Activated CD4-positive, alpha-beta memory T cell treated with anti-CD3 and anti-CD28 coated beads, Interleukin-2, amount 10 ng/mL, durations not matched to agents 7 days and 5 days (primary cell): ENCODE data around the gene ROGDI. TPM values are rescaled to one million over a fixed set of nuclear protein-coding genes. Genes with fewer than 3 reads are reported as not detected.
A peak's percentile ranks its signal among the peaks of the same experiment; 100 is the strongest.

ENCODE experiments used
- CTCF ChIA-PET: fragments of 350-600 bp; sonication (Branson Sonifier 250); formaldehyde crosslinking; loops from one replicate; lab custom pipeline; 2021; ENCODE audit warnings: antibody characterized with exemption, inconsistent platforms; lab: Charles Lee
- POLR2A ChIA-PET: fragments of 350-600 bp; sonication (Branson Sonifier 250); formaldehyde crosslinking; loops from one replicate; lab custom pipeline; 2021; ENCODE audit warnings: antibody characterized with exemption; lab: Charles Lee
- DNase-seq: peaks from one replicate; pipeline ENCODE4 v3.0.0-alpha.2; 2020
- H3K27ac Mint-ChIP-seq: one replicate; pipeline ENCODE4 v1.8.0; 2021; ENCODE audit warnings: mild to moderate bottlenecking, mixed read lengths
- H3K27me3 Mint-ChIP-seq: one replicate; pipeline ENCODE4 v1.8.0; 2021; ENCODE audit warnings: mixed read lengths
- H3K36me3 Mint-ChIP-seq: one replicate; pipeline ENCODE4 v1.8.0; 2021; ENCODE audit warnings: low read depth, mixed read lengths
- H3K4me1 Mint-ChIP-seq: one replicate; pipeline ENCODE4 v1.8.0; 2021; ENCODE audit warnings: mixed read lengths
- H3K4me3 Mint-ChIP-seq: one replicate; pipeline ENCODE4 v1.8.0; 2021; ENCODE audit warnings: mild to moderate bottlenecking, mixed read lengths
- H3K9me3 Mint-ChIP-seq: one replicate; pipeline ENCODE4 v1.8.0; 2021; ENCODE audit warnings: mixed read lengths
- total RNA-seq, 2 experiments: library from RNA; stranded (reverse); gene quantifications; one replicate each; pipeline ENCODE4 v1.2.3, GENCODE V29; 2021

ROGDI gene
- total RNA-seq, 2 experiments from 2014 or later = 5.9 to 6.9 TPM

- POLR2A ChIA-PET = interaction anchor here (0.9 to 3.8 kb wide), 7 partner anchors 8 to 94 kb away, joined by 3 to 24 read pairs (median 4); partner anchors contain the start of genes ANKS3, DNAAF8, GLYR1 and SEPTIN12
- DNase-seq = peak; percentile 87
- H3K4me3 Mint-ChIP-seq = peak overlapping the region; percentile 89
- peak overlapping the region; percentile 92 for H3K27ac Mint-ChIP-seq
- no peaks in the 10 kb centered on the region for H3K27me3 Mint-ChIP-seq
- H3K9me3 Mint-ChIP-seq = no peaks in the 10 kb centered on the region
- CTCF ChIA-PET = interaction anchor here (0.8 to 2.2 kb wide), 2 partner anchors 34 to 145 kb away, joined by 3 to 12 read pairs; partner anchors contain the start of genes ANKS3, DNAAF8 and MGRN1
- H3K36me3 Mint-ChIP-seq = peaks cover 9% of the 10 kb centered on the region
- peaks cover 33% of the 10 kb centered on the region for H3K4me1 Mint-ChIP-seq
Measured at GRCh38 chr16:4768549-4769305, 33.7 kb downstream of the ROGDI start.

GRCh38 chr16:4767872-4768548 lies 34.4 kb downstream of the ROGDI start:
- CTCF ChIA-PET = interaction anchor here (0.8 to 2.2 kb wide), 3 partner anchors 24 to 144 kb away, joined by 3 to 12 read pairs (median 3); partner anchors contain the start of genes ANKS3, DNAAF8 and MGRN1
- no peaks in the 10 kb centered on the region for H3K9me3 Mint-ChIP-seq
- POLR2A ChIA-PET = interaction anchor here (0.9 to 3.8 kb wide), 7 partner anchors 9 to 95 kb away, joined by 3 to 24 read pairs (median 4); partner anchors contain the start of genes ANKS3, DNAAF8, GLYR1 and SEPTIN12

DNA sequence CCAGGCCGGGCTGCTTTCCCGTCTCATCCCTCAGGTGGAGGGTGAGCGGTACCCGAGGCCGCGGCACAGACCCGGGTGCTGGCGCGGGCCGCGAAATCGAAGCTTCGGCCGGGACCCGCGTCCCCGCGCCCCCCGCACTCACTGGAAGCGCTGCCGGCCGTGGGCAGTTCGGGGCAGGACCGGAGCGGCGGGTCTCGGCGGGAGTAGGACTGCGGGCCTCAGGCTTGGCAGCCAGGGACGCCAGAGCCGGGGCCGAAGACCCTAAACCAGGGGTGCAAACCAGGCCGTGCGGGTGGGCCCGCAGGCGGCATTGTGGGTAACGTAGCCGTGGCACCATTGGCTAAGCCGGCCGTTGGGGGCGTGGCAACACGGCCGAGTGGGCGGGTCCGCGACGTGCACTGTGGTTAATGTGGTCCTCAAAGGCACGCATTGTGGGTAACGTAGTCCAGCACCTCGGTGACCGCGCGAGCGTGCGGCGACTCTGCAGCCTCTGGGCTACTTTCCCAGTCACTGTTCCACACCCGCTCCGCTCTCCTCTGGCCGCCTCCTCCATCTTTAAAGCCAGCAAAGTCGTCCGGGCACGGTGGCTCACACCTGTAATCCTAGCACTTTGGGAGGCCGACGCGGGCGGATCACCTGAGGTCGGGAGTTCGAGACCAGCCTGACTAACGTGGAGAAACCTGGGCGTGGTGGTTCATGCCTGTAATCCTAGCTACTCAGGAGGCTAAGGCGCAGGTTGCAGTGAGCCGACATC lies 35.4 kb downstream of the ROGDI start, which contains the start of gene ZNF500:
Gene ZNF500 (minus strand): TSS at position 288 of the 754 bp plus-strand sequence. CDS start 1,184 bp downstream, outside the sequence.
- peak; percentile 96 for DNase-seq
- CTCF ChIA-PET = interaction anchor here (1.0 to 1.9 kb wide), 3 partner anchors 25 to 61 kb away, joined by 3 to 7 read pairs (median 3); partner anchors contain the start of genes ANKS3 and DNAAF8
- peak within 1 kb of the TSS; percentile 92 for H3K27ac Mint-ChIP-seq
- H3K4me1 Mint-ChIP-seq = peaks cover 36% of the 10 kb centered on the region
- H3K4me3 Mint-ChIP-seq = peak within 1 kb of the TSS; percentile 89
- H3K9me3 Mint-ChIP-seq = no peaks in the 10 kb centered on the region
- peaks cover 16% of the 10 kb centered on the region for H3K36me3 Mint-ChIP-seq
- H3K27me3 Mint-ChIP-seq = no peaks in the 10 kb centered on the region
- POLR2A ChIA-PET = interaction anchor here (0.7 to 3.8 kb wide), 4 partner anchors 33 to 151 kb away, joined by 3 to 24 read pairs (median 8); partner anchors contain the start of genes ANKS3, DNAAF8, GLYR1 and NUDT16L1

More at GRCh38 chr16:4767872-4768548, 34.4 kb downstream of the ROGDI start:
- H3K4me3 Mint-ChIP-seq = peak overlapping the region; percentile 89
- no peaks in the 10 kb centered on the region for H3K27me3 Mint-ChIP-seq
- peaks cover 9% of the 10 kb centered on the region for H3K36me3 Mint-ChIP-seq
- peak; percentile 36 for DNase-seq
- H3K27ac Mint-ChIP-seq = peak overlapping the region; percentile 92
- H3K4me1 Mint-ChIP-seq = peaks cover 34% of the 10 kb centered on the region

DNA sequence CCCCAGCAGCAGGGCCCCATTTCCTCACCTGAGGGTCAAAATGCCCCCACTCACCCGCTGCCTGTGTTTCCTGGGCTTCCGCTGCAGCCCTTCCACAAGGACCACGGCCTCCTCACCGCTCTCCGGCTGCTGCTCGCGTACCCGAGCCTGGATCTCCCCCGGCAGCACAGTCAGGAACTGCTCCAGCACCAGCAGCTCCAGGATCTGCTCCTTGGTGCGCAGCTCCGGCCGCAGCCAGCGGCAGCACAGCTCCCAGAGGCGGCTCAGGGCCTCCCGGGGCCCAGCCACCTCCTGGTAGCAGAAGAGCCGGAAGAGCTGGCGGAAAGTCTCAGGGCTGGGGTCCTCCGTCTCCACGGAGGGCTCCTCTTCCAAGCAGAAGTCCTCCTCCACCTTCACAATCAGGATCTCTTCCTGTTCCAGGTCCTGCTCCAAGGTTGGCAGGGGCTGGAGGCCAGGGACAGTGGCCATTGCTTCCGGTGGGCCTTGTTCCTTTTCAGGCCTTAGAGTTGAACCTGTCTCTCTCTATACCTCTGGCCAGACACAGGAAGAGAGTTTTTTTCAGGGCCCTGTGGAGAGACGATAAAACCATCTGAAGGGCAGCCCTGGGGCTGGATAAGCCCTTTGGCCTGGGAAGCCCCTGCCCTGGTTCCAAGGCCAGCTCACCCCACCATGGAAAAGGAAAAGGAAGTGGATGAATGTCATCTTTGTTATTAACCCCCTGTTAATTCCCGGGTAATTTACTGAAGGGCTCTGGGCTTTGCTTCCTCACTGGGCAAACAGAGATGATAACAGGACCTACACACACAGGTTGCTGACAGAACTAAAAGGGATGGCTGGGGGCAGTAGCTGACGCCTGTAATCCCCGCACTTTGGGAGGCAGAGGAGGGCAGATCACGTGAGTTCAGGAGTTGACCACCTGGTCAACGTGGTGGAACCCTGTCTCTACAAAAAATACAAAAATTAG lies 36.6 kb downstream of the ROGDI start:
- Mint-ChIP-seq H3K36me3 (peaks cover 20% of the 10 kb centered on the region), H3K27me3 (no peaks in the 10 kb centered on the region), H3K27ac (peak overlapping the region; percentile 85), H3K9me3 (no peaks in the 10 kb centered on the region), H3K4me3 (peak overlapping the region; percentile 88), H3K4me1 (peaks cover 36% of the 10 kb centered on the region)
- ChIA-PET POLR2A (interaction anchor here (1.4 to 3.8 kb wide), 3 partner anchors 31 to 150 kb away, joined by 3 to 24 read pairs (median 13); partner anchors contain the start of genes ANKS3, DNAAF8, GLYR1 and UBN1), CTCF (interaction anchor here (0.5 to 1.9 kb wide), 3 partner anchors 31 to 60 kb away, joined by 3 to 7 read pairs (median 3); partner anchors contain the start of genes ANKS3 and DNAAF8)
- DNase-seq = no peak

GRCh38 chr16:4763791-4764190 lies 38.6 kb downstream of the ROGDI start:
- peaks cover 26% of the 10 kb centered on the region for H3K4me1 Mint-ChIP-seq
- ChIA-PET CTCF (interaction anchor here (0.7 kb wide), 1 partner anchor 39 kb away, joined by 4 read pairs; the partner anchor contains the start of gene ROGDI), POLR2A (interaction anchor here (1.0 kb wide), 1 partner anchor 38 kb away, joined by 4 read pairs; the partner anchor contains the start of gene ROGDI)
- DNase-seq = no peak
- peaks cover 33% of the 10 kb centered on the region for H3K36me3 Mint-ChIP-seq
- no peaks in the 10 kb centered on the region for H3K9me3 Mint-ChIP-seq
- no peak overlapping the region for H3K27ac Mint-ChIP-seq
- no peak overlapping the region for H3K4me3 Mint-ChIP-seq
- H3K27me3 Mint-ChIP-seq = no peaks in the 10 kb centered on the region

DNA sequence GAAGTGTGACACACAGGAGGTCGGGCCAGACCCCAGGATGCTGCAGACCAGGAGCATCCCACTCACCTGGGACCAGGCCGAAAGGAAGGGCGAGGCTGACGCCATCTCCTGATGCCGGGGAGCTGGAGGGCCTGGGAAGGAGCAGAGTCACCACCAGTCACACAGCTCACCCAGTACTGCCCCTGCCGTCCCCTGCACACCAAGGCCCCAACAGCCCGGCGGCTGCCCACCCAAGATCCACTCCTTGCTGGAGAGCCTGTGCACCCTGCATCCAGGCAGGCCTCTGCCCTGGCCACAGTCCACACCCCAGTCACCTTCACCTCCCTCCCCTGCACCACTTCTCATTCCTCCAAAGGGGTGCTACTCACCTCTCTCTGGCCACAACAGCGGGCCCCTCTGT lies 40.2 kb downstream of the ROGDI start:
- ChIA-PET CTCF (no interaction called here), POLR2A (interaction anchor here (1.9 kb wide), 1 partner anchor 27 kb away, joined by 4 read pairs; the partner anchor contains the start of genes ANKS3 and DNAAF8)
- Mint-ChIP-seq H3K27ac (no peak overlapping the region), H3K27me3 (no peaks in the 10 kb centered on the region), H3K4me3 (no peak overlapping the region), H3K36me3 (peaks cover 41% of the 10 kb centered on the region), H3K4me1 (peaks cover 14% of the 10 kb centered on the region), H3K9me3 (no peaks in the 10 kb centered on the region)
- no peak for DNase-seq

DNA sequence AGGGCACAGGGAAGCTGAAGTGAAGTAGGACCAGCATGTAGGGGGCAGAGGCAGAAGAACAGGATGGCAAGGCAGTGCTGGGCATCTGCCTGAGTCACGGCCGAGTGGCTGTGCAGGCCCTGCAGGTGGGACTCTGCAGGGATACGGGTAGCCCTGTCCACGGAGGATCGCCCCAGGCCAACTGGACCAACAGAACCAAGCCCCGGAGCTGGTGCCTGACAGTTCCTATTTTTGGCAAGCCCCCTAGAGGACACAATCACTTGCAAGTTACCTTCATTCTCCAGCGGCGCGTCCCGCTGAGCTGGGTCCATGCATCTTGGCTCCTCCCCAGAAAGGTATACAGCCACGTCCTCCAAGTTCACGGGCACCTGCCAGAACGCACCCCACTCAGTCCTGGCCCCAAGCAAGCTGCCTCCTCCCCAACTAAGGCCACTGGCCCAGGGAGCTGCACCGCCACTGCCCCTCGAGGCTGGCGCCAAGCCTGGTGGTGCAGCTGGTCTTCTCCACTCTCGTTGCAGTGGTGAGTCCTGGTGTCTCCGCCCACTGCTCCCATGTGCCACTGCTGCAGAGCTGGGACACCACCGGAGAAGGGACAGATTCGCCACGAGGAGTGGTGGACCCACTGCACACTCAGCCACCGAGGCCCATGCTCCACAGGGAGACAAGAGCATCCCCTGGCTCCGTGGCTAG lies 42.1 kb downstream of the ROGDI start:
- Mint-ChIP-seq H3K4me1 (peaks cover 5% of the 10 kb centered on the region), H3K36me3 (peaks cover 48% of the 10 kb centered on the region), H3K4me3 (no peak overlapping the region), H3K27me3 (no peaks in the 10 kb centered on the region), H3K9me3 (peaks cover 4% of the 10 kb centered on the region), H3K27ac (no peak overlapping the region)
- DNase-seq = no peak
- CTCF ChIA-PET = no interaction called here
- POLR2A ChIA-PET = interaction anchor here (1.0 kb wide), 1 partner anchor 67 kb away, joined by 3 read pairs; the partner anchor contains the start of gene NUDT16L1

- ChIA-PET CTCF (no interaction called here), POLR2A (no interaction called here)
- Mint-ChIP-seq H3K4me1 (no peaks in the 10 kb centered on the region), H3K36me3 (peaks cover 50% of the 10 kb centered on the region), H3K9me3 (peaks cover 4% of the 10 kb centered on the region), H3K4me3 (no peak overlapping the region), H3K27me3 (no peaks in the 10 kb centered on the region), H3K27ac (no peak overlapping the region)
- no peak for DNase-seq
Measured at GRCh38 chr16:4755687-4756086, 46.7 kb downstream of the ROGDI start.

DNA sequence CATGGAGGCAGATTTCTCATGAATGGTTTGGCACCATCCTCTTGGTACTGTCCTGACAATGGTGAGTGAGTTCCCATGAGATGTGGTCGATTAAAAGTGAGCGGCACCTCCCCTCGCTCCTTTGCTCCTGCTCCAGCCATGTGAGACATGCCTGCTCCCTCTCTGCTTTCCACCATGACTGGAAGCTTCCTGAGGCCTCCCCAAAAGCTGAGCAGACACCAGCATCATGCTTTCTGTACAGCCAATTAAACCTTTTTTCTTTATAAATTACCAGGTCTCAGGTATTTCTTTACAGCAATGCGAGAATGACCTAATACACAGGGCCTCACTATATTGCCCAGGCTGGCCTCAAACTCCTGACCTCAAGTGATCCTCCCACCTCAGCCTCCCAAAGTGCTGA lies 47.6 kb downstream of the ROGDI start:
- ChIA-PET POLR2A (no interaction called here), CTCF (no interaction called here)
- Mint-ChIP-seq H3K4me3 (no peak overlapping the region), H3K27ac (no peak overlapping the region), H3K9me3 (peaks cover 4% of the 10 kb centered on the region), H3K27me3 (no peaks in the 10 kb centered on the region), H3K36me3 (peaks cover 44% of the 10 kb centered on the region), H3K4me1 (no peaks in the 10 kb centered on the region)
- no peak for DNase-seq

DNA sequence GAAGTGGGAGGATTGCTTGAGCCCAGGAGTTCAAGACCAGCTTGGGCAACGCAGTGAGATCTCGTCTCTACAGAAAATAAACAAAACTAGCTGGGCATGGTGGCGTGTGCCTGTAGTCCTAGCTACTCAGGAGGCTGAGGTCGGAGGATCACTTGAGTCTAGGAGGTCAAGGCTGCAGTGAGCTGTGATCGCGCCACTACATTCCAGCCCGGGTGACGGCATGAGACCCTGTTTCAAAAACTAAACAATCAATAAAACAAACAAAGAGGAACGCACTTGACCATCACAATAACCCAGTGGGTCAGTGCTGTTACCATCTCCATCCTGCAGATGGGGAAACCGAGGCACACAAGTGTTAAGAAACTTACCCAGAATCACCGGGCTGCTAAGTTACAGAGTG lies 49.2 kb downstream of the ROGDI start:
- Mint-ChIP-seq H3K9me3 (peaks cover 4% of the 10 kb centered on the region), H3K27ac (no peak overlapping the region), H3K36me3 (peaks cover 33% of the 10 kb centered on the region), H3K4me3 (no peak overlapping the region), H3K4me1 (no peaks in the 10 kb centered on the region), H3K27me3 (no peaks in the 10 kb centered on the region)
- ChIA-PET POLR2A (no interaction called here), CTCF (interaction anchor here (0.6 kb wide), 1 partner anchor 39 kb away, joined by 5 read pairs; no protein-coding TSS in a partner anchor)
- no peak for DNase-seq
